Neutrophil (primary cell): ENCODE data around the gene TOR3A.

ENCODE experiments used
- H3K27ac ChIP-seq: fragments of 200-600 bp; sonication (generic); 2 replicates; pipeline ENCODE4 v1.5.1; 2016; ENCODE audit warnings: mild to moderate bottlenecking, moderate library complexity
- H3K27me3 ChIP-seq: fragments of 200-600 bp; sonication (generic); 2 replicates; pipeline ENCODE4 v1.6.0; 2016; ENCODE audit warnings: mild to moderate bottlenecking
- H3K36me3 ChIP-seq: fragments of 200-600 bp; sonication (generic); 2 replicates; pipeline ENCODE4 v1.5.1; 2017
- H3K4me1 ChIP-seq, 2 experiments: fragments of 200-600 bp in 1 of 2; sonication (generic) in 1 of 2; 1 replicate in 1 of 2; 2 replicates in 1 of 2; pipeline versions ENCODE4 v1.5.1 to v1.6.1; 2013 to 2016; ENCODE audit warnings: low read depth in 1 of 2, low read length in 1 of 2, mild to moderate bottlenecking in 1 of 2, moderate library complexity in 1 of 2; ENCODE audit not compliant: control insufficient read depth in 1 of 2, insufficient read depth in 1 of 2
- H3K4me3 ChIP-seq, 2 experiments: fragments of 200-600 bp in 1 of 2; sonication (generic) in 1 of 2; 1 replicate in 1 of 2; 2 replicates in 1 of 2; pipeline ENCODE4 v1.5.1; 2013 to 2016; ENCODE audit warnings: low read depth in 1 of 2, low read length in 1 of 2, mild to moderate bottlenecking in 1 of 2, moderate library complexity in 1 of 2
- H3K9me3 ChIP-seq: fragments of 200-600 bp; sonication (generic); 2 replicates; pipeline ENCODE4 v1.5.1; 2016
- TF ChIP-seq, protein P1 (sequence below): fragments of 200-600 bp; sonication (generic); IDR thresholded peaks from 2 replicates; pipeline ENCODE4 v1.5.1; 2016; ENCODE audit warnings: antibody characterized with exemption

Gene TOR3A

DNA sequence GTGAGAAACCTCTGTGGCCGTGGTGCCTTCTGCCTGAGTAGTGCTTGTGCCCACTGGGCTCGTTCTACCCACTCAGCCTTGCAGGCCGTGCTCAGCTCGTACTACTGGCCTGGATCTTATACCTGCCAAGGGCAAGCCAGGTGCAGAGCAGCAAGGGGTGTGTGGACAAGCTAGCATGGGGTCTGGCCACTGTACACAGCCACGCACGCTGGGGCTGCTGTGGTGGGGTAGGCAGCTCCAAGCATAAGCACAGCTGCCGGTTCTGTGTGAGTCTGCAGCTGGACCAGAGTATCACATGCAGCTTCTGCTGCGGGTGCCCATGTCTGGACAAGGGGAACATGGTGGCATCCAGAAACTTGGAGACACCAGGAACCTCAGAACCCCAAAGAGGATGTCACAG, 39.8 kb upstream of the TOR3A start:
- peaks cover 3% of the 10 kb centered on the region for H3K36me3 ChIP-seq
- H3K4me3 ChIP-seq, result no peak overlapping the region
- H3K9me3 ChIP-seq, result no peaks in the 10 kb centered on the region
- no peaks in the 10 kb centered on the region for H3K27me3 ChIP-seq
- no peak overlapping the region for H3K27ac ChIP-seq
- H3K4me1 ChIP-seq, result no peaks in the 10 kb centered on the region
- TF ChIP-seq, protein P1, sequence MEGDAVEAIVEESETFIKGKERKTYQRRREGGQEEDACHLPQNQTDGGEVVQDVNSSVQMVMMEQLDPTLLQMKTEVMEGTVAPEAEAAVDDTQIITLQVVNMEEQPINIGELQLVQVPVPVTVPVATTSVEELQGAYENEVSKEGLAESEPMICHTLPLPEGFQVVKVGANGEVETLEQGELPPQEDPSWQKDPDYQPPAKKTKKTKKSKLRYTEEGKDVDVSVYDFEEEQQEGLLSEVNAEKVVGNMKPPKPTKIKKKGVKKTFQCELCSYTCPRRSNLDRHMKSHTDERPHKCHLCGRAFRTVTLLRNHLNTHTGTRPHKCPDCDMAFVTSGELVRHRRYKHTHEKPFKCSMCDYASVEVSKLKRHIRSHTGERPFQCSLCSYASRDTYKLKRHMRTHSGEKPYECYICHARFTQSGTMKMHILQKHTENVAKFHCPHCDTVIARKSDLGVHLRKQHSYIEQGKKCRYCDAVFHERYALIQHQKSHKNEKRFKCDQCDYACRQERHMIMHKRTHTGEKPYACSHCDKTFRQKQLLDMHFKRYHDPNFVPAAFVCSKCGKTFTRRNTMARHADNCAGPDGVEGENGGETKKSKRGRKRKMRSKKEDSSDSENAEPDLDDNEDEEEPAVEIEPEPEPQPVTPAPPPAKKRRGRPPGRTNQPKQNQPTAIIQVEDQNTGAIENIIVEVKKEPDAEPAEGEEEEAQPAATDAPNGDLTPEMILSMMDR, result no peak

DNA sequence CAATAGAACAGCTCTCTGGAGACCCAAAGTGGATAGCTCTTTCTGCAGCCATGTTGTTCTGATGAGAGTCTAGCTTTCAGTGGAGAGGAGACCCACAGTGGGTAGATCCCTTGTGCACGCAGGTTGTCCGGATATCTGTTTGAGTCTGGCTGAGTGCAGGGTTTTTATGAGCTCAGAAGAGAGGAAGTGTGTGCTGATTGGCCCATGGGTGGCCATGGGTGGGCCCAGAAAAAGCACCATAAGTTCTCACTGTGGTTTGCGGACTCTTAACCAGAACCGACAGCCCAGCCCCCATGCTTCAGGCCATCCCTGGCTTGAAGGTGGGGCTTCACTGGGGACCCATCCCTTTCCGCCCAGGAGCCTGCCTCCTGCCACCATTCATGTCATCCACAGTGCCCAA, 39.2 kb upstream of the TOR3A start:
- H3K27ac ChIP-seq, result no peak overlapping the region
- no peaks in the 10 kb centered on the region for H3K27me3 ChIP-seq
- no peaks in the 10 kb centered on the region for H3K4me1 ChIP-seq
- TF ChIP-seq, protein P1, result no peak
- peaks cover 3% of the 10 kb centered on the region for H3K36me3 ChIP-seq
- H3K9me3 ChIP-seq, result no peaks in the 10 kb centered on the region
- no peak overlapping the region for H3K4me3 ChIP-seq

DNA sequence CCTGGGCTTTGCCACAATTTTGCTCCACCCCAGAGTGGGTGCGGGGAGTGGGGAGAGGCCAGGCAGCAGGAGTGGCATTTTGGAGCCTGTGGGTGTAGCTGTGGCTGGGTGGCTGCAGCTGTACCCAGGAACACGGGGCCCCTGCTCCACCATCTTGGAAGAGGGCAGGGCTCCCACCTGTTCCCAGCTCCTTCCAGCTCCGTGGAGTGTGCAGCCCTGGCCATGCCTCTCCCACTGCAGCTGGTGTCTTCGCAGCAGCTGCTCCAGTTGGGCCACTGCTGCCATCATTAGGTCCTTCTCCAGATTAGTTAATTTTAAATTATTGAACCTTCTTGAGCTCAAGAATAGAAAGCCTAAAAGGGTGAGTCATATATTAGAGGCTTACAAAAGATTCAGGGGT, 38.6 kb upstream of the TOR3A start:
- Histone ChIP-seq H3K4me3 (no peak overlapping the region), H3K4me1 (no peaks in the 10 kb centered on the region), H3K27ac (no peak overlapping the region), H3K27me3 (no peaks in the 10 kb centered on the region), H3K36me3 (peaks cover 3% of the 10 kb centered on the region), H3K9me3 (no peaks in the 10 kb centered on the region)
- TF ChIP-seq, protein P1, result no peak

DNA sequence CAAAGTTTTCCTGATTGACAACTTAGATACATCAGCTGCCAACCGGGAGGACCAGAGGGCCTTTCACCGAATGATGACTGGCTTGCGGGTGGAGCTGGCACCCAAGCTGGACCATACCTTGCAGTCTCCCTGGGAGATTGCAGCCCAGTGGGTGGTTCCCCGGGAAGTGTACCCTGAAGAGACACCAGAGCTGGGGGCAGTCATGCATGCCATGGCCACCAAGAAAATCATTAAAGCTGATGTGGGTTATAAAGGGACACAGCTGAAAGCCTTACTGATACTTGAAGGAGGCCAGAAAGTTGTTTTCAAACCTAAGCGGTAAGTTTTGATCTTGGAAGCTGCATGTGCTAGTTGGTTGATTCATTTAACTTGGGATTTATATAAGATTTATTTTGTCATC, 38.0 kb upstream of the TOR3A start:
- TF ChIP-seq, protein P1, result no peak
- no peaks in the 10 kb centered on the region for H3K9me3 ChIP-seq
- no peaks in the 10 kb centered on the region for H3K4me1 ChIP-seq
- no peaks in the 10 kb centered on the region for H3K27me3 ChIP-seq
- H3K4me3 ChIP-seq, result no peak overlapping the region
- H3K36me3 ChIP-seq, result peaks cover 3% of the 10 kb centered on the region
- H3K27ac ChIP-seq, result no peak overlapping the region

DNA sequence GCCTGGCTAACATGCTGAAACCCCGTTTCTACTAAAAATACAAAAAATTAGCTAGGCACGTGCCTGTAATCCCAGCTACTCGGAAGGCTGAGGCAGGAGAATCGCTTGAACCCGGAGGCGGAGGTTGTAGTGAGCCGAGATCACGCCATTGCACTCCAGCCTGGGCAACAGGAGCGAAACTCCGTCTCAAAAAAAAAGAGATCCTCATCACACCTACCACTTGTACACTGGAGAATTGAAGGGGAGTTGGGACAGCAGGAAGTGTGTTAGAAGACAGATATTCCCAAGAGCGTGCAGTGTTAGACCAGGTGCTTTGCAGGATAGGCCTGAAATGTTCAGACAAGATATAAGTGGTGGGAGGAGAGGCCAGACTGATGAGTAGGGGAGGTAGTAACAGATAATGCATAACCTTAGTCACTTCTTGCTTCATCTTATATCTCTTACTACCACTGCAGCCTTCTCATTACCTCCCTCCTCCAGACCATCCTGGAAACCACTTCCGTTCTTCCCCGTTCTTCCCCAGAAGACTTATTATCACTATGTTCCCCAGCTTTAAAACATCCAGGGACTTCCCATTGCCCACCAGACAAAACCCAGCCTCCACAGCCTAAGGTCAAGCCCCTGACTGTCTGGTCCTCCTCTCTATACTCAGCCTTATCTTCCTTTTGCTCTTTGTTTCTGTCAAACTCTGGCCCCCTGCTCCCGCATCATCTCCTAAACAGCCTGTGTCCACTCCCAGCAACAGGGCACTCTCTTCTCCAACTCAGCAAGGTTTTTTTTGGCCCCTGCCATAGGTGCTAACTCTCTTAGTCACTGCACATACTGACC, 34.8 kb upstream of the TOR3A start:
- no peaks in the 10 kb centered on the region for H3K9me3 ChIP-seq
- no peak overlapping the region for H3K27ac ChIP-seq
- no peaks in the 10 kb centered on the region for H3K27me3 ChIP-seq
- no peak overlapping the region for H3K4me3 ChIP-seq
- peaks cover 3% of the 10 kb centered on the region for H3K36me3 ChIP-seq
- TF ChIP-seq, protein P1, result no peak
- H3K4me1 ChIP-seq, result no peaks in the 10 kb centered on the region
